HEK293 (cell line): Measurements from ENCODE around the gene AARS2.

Experiments used
- GFI1B ChIP-seq: fragments of 450-650 bp; formaldehyde crosslinking; IDR thresholded peaks from 2 replicates; pipeline ENCODE4 v1.5.1; 2016; ENCODE audit warnings: missing biosample characterization, missing genetic modification characterization
- GLI4 ChIP-seq: fragments of 450-650 bp; formaldehyde crosslinking; IDR thresholded peaks from 2 replicates; pipeline ENCODE4 v1.5.1; 2016; ENCODE audit warnings: missing biosample characterization, missing genetic modification characterization
- MEIS1 ChIP-seq: sonication (generic); formaldehyde crosslinking; IDR thresholded peaks from 2 replicates; pipeline ENCODE4 v1.8.1; 2022; ENCODE audit warnings: missing genetic modification reagents, mild to moderate bottlenecking, borderline replicate concordance
- TSHZ1 ChIP-seq: fragments of 450-650 bp; formaldehyde crosslinking; IDR thresholded peaks from 2 replicates; pipeline ENCODE4 v1.5.1; 2016; ENCODE audit warnings: missing biosample characterization, missing genetic modification characterization, borderline replicate concordance
- YY2 ChIP-seq: fragments of 450-650 bp; formaldehyde crosslinking; IDR thresholded peaks from 2 replicates; pipeline ENCODE4 v1.5.1; 2016; ENCODE audit warnings: missing biosample characterization, missing genetic modification characterization
- ZBTB11 ChIP-seq: fragments of 450-650 bp; formaldehyde crosslinking; conservative IDR thresholded peaks from 2 replicates; pipeline ENCODE4 v1.5.1; 2016; ENCODE audit warnings: low read depth, missing biosample characterization, missing genetic modification characterization
- ZBTB21 ChIP-seq: fragments of 450-650 bp; formaldehyde crosslinking; IDR thresholded peaks from 2 replicates; pipeline ENCODE4 v1.5.1; 2017; ENCODE audit warnings: missing biosample characterization, missing genetic modification characterization
- ZBTB44 ChIP-seq: fragments of 450-650 bp; IDR thresholded peaks from 2 replicates; pipeline ENCODE4 v1.5.1; 2018; ENCODE audit warnings: missing biosample characterization, mild to moderate bottlenecking, missing genetic modification characterization
- ZEB2 ChIP-seq: fragments of 450-650 bp; formaldehyde crosslinking; IDR thresholded peaks from 2 replicates; pipeline ENCODE4 v1.5.1; 2016; ENCODE audit warnings: missing biosample characterization, missing genetic modification characterization
- ZFP41 ChIP-seq: fragments of 450-650 bp; formaldehyde crosslinking; IDR thresholded peaks from 2 replicates; pipeline ENCODE4 v1.5.1; 2016; ENCODE audit warnings: missing biosample characterization, missing genetic modification characterization, borderline replicate concordance
- ZNF10 ChIP-seq: fragments of 450-650 bp; formaldehyde crosslinking; IDR thresholded peaks from 2 replicates; pipeline ENCODE4 v1.5.1; 2017; ENCODE audit warnings: missing biosample characterization, missing genetic modification characterization
- ZNF121 ChIP-seq: fragments of 450-650 bp; formaldehyde crosslinking; IDR thresholded peaks from 2 replicates; pipeline ENCODE4 v1.5.1; 2016; ENCODE audit warnings: missing biosample characterization, missing genetic modification characterization
- ZNF133 ChIP-seq: fragments of 450-650 bp; formaldehyde crosslinking; IDR thresholded peaks from 2 replicates; pipeline ENCODE4 v1.5.1; 2016; ENCODE audit warnings: missing biosample characterization, missing genetic modification characterization
- ZNF19 ChIP-seq: fragments of 450-650 bp; formaldehyde crosslinking; IDR thresholded peaks from 2 replicates; pipeline ENCODE4; 2016; ENCODE audit warnings: missing biosample characterization, missing genetic modification characterization, low read depth
- ZNF416 ChIP-seq: fragments of 450-650 bp; formaldehyde crosslinking; IDR thresholded peaks from 2 replicates; pipeline ENCODE4 v1.5.1; 2016; ENCODE audit warnings: missing biosample characterization, missing genetic modification characterization
- ZNF501 ChIP-seq: fragments of 450-650 bp; formaldehyde crosslinking; IDR thresholded peaks from 2 replicates; pipeline ENCODE4 v1.5.1; 2016; ENCODE audit warnings: missing biosample characterization, missing genetic modification characterization
- ZNF510 ChIP-seq: fragments of 450-650 bp; formaldehyde crosslinking; IDR thresholded peaks from 2 replicates; pipeline ENCODE4 v1.5.1; 2018; ENCODE audit warnings: mild to moderate bottlenecking, missing genetic modification characterization, missing biosample characterization; ENCODE audit not compliant: insufficient replicate concordance
- ZNF513 ChIP-seq: fragments of 450-650 bp; IDR thresholded peaks from 2 replicates; pipeline ENCODE4 v1.5.1; 2018; ENCODE audit warnings: missing biosample characterization, missing genetic modification characterization
- ZNF514 ChIP-seq: fragments of 450-650 bp; formaldehyde crosslinking; IDR thresholded peaks from 2 replicates; pipeline ENCODE4 v1.5.1; 2016; ENCODE audit warnings: missing biosample characterization, missing genetic modification characterization
- ZNF529 ChIP-seq: fragments of 450-650 bp; formaldehyde crosslinking; IDR thresholded peaks from 2 replicates; pipeline ENCODE4 v1.5.1; 2017; ENCODE audit warnings: missing genetic modification characterization, missing biosample characterization; ENCODE audit not compliant: insufficient replicate concordance
- ZNF549 ChIP-seq: fragments of 450-650 bp; IDR thresholded peaks from 2 replicates; pipeline ENCODE4 v1.5.1; 2018; ENCODE audit warnings: missing biosample characterization, missing genetic modification characterization, mild to moderate bottlenecking, inconsistent platforms, moderate library complexity
- ZNF585B ChIP-seq: fragments of 450-650 bp; formaldehyde crosslinking; IDR thresholded peaks from 2 replicates; pipeline ENCODE4 v1.5.1; 2016; ENCODE audit warnings: missing biosample characterization, missing genetic modification characterization
- ZNF596 ChIP-seq: fragments of 450-650 bp; IDR thresholded peaks from 2 replicates; pipeline ENCODE4 v1.5.0; 2018; ENCODE audit warnings: missing biosample characterization, mild to moderate bottlenecking, missing genetic modification characterization, moderate library complexity
- ZNF660 ChIP-seq: fragments of 450-650 bp; IDR thresholded peaks from 2 replicates; pipeline ENCODE4 v1.5.1; 2018; ENCODE audit warnings: missing biosample characterization, mild to moderate bottlenecking, missing genetic modification characterization
- ZNF670 ChIP-seq: fragments of 450-650 bp; formaldehyde crosslinking; IDR thresholded peaks from 2 replicates; pipeline ENCODE4 v1.5.1; 2016; ENCODE audit warnings: missing biosample characterization, missing genetic modification characterization, low read depth
- ZNF704 ChIP-seq: fragments of 450-650 bp; formaldehyde crosslinking; IDR thresholded peaks from 2 replicates; pipeline ENCODE4 v1.5.1; 2016; ENCODE audit warnings: missing biosample characterization, missing genetic modification characterization
- ZNF791 ChIP-seq: fragments of 450-650 bp; formaldehyde crosslinking; IDR thresholded peaks from 2 replicates; pipeline ENCODE4 v1.5.1; 2016; ENCODE audit warnings: missing biosample characterization, missing genetic modification characterization
- ZNF792 ChIP-seq: fragments of 450-650 bp; formaldehyde crosslinking; IDR thresholded peaks from 2 replicates; pipeline ENCODE4 v1.5.1; 2016; ENCODE audit warnings: missing biosample characterization, missing genetic modification characterization
- ZNF843 ChIP-seq: fragments of 450-650 bp; formaldehyde crosslinking; IDR thresholded peaks from 2 replicates; pipeline ENCODE4 v1.5.1; 2016; ENCODE audit warnings: missing biosample characterization, missing genetic modification characterization

The AARS2 gene

GRCh38 chr6:44312901-44313788 lies at the start of gene AARS2 (continued):
- TF ChIP-seq ZNF121 (tag by site-specific recombination) (peak; percentile 76), ZNF510 (tag by site-specific recombination) (no peak), ZNF670 (tag by site-specific recombination) (no peak), ZNF704 (no peak), ZNF791 (tag by site-specific recombination) (no peak), ZEB2 (peak; percentile 83; the same call in 1 of the 2 replicates), ZNF10 (tag by site-specific recombination) (peak; percentile 73; the same call in 1 of the 2 replicates), ZNF19 (tag by site-specific recombination) (no peak), ZBTB44 (tag by site-specific recombination) (peak; percentile 88), ZBTB21 (tag by site-specific recombination) (peak; percentile 86), MEIS1 (CRISPR knock-in tag) (no peak), ZNF843 (tag by site-specific recombination) (peak; percentile 73), ZNF514 (tag by site-specific recombination) (no peak), ZFP41 (tag by site-specific recombination) (no peak), ZNF501 (tag by site-specific recombination) (peak; percentile 100), ZNF513 (tag by site-specific recombination) (0 out of 2 replicates have a peak, but pooled peaks have one; percentile 41), ZNF585B (tag by site-specific recombination) (peak; percentile 18; the same call in 1 of the 2 replicates), ZNF596 (tag by site-specific recombination) (no peak), ZNF549 (tag by site-specific recombination) (no peak), GLI4 (no peak; the same call in 1 of the 2 replicates), YY2 (tag by site-specific recombination) (peak; percentile 98), ZNF792 (tag by site-specific recombination) (no peak), ZNF660 (tag by site-specific recombination) (peak; percentile 97), GFI1B (tag by site-specific recombination) (0 out of 2 replicates have a peak, but pooled peaks have one; percentile 50), ZNF529 (tag by site-specific recombination) (no peak), TSHZ1 (tag by site-specific recombination) (peak; percentile 62; the same call in 1 of the 2 replicates), ZNF133 (tag by site-specific recombination) (no peak), ZNF416 (tag by site-specific recombination) (no peak), ZBTB11 (tag by site-specific recombination) (peak; percentile 41; the same call in 1 of the 2 replicates)
